DND-41 (cell line): ENCODE measurements around the gene CTBP2.

Source experiments
- ATAC-seq: fragments of 200-7000 bp; cut with Tn5 transposase; 3 replicates; pipeline ENCODE4 v1.9.1; 2021; ENCODE audit warnings: low read depth; ENCODE audit not compliant: insufficient read depth
- DNase-seq: peaks from one replicate; pipeline ENCODE4 v3.0.0-alpha.2; 2020
- H2AFZ ChIP-seq: 2 replicates; pipeline ENCODE4 v1.6.0; 2012; ENCODE audit warnings: low read depth, low read length
- H3K27ac ChIP-seq: 2 replicates; pipeline ENCODE4 v1.5.1; 2012; ENCODE audit warnings: low read length, inconsistent platforms
- H3K27me3 ChIP-seq: fragments of 200-600 bp; sonication (generic); 2 replicates; pipeline ENCODE4 v1.6.0; 2012; ENCODE audit warnings: low read length, mild to moderate bottlenecking, inconsistent platforms; ENCODE audit not compliant: insufficient read depth, poor library complexity
- H3K36me3 ChIP-seq: 2 replicates; pipeline ENCODE4 v1.5.1; 2012; ENCODE audit warnings: low read length, inconsistent platforms; ENCODE audit not compliant: insufficient read depth
- H3K4me1 ChIP-seq: 2 replicates; pipeline ENCODE4 v1.5.1; 2012; ENCODE audit warnings: mild to moderate bottlenecking, low read length; ENCODE audit not compliant: insufficient read depth
- H3K4me2 ChIP-seq: 2 replicates; pipeline ENCODE4 v1.6.0; 2012; ENCODE audit warnings: mild to moderate bottlenecking, moderate library complexity, low read length, inconsistent platforms; ENCODE audit not compliant: insufficient read depth
- H3K4me3 ChIP-seq, 2 experiments: fragments of 200-600 bp in 1 of 2; shearing (Covaris generic) in 1 of 2; 2 replicates each; pipeline ENCODE4 v1.5.1; 2012 to 2016; ENCODE audit warnings: inconsistent platforms in 2 of 2, low read length in 2 of 2, mild to moderate bottlenecking in 2 of 2, low read depth in 1 of 2, moderate library complexity in 1 of 2
- H3K79me2 ChIP-seq: 2 replicates; pipeline ENCODE4 v1.6.0; 2012; ENCODE audit warnings: low read length, inconsistent platforms; ENCODE audit not compliant: insufficient read depth
- H3K9ac ChIP-seq: 2 replicates; pipeline ENCODE4 v1.6.0; 2012; ENCODE audit warnings: low read depth, mild to moderate bottlenecking, inconsistent platforms, low read length, moderate library complexity
- H3K9me3 ChIP-seq: 2 replicates; pipeline ENCODE4 v1.5.1; 2012; ENCODE audit warnings: low read length, moderate library complexity, mild to moderate bottlenecking, inconsistent platforms; ENCODE audit not compliant: insufficient read depth, severe bottlenecking
- H4K20me1 ChIP-seq: 2 replicates; pipeline ENCODE4 v1.6.0; 2012; ENCODE audit warnings: low read length; ENCODE audit not compliant: insufficient read depth
- CTCF ChIP-seq: IDR thresholded peaks from 2 replicates; pipeline ENCODE4 v1.5.1; 2012; ENCODE audit warnings: borderline replicate concordance, low read length, moderate library complexity, mild to moderate bottlenecking; ENCODE audit not compliant: poor library complexity, severe bottlenecking; ENCODE audit errors: extremely low read depth
- EZH2 ChIP-seq: IDR thresholded peaks from 3 replicates; pipeline ENCODE4 v1.6.1; 2012; ENCODE audit warnings: borderline replicate concordance, low read depth, mild to moderate bottlenecking, moderate library complexity, low read length, inconsistent platforms; ENCODE audit not compliant: severe bottlenecking

Gene CTBP2

GRCh38 chr10:125071008-125071407 is 89.4 kb downstream of the CTBP2 start:
- ATAC-seq (no peak), DNase-seq (no peak)
- H3K79me2 ChIP-seq = peaks cover 59% of the 10 kb centered on the region
- H3K4me2 ChIP-seq = no peak overlapping the region
- H3K9me3 ChIP-seq = no peaks in the 10 kb centered on the region
- H3K9ac ChIP-seq = no peak overlapping the region
- H3K27ac ChIP-seq = no peak overlapping the region
- TF ChIP-seq EZH2 = no peak
- no peak for TF ChIP-seq CTCF
- H3K4me3 ChIP-seq = no peak overlapping the region
- 0 out of 2 replicates have a peak, but pooled peaks cover 4% of the 10 kb centered on the region for H3K36me3 ChIP-seq
- no peaks in the 10 kb centered on the region for H3K27me3 ChIP-seq
- H3K4me1 ChIP-seq = 0 out of 2 replicates have a peak, but pooled peaks cover 3% of the 10 kb centered on the region
- H2AFZ ChIP-seq = no peak overlapping the region
- H4K20me1 ChIP-seq = peaks cover 40% of the 10 kb centered on the region

- ATAC-seq (no peak), DNase-seq (no peak)
- Histone ChIP-seq H3K4me1 (peaks cover 18% of the 10 kb centered on the region), H3K9ac (no peak overlapping the region), H3K79me2 (peaks cover 55% of the 10 kb centered on the region), H3K4me3 (no peak overlapping the region), H3K9me3 (no peaks in the 10 kb centered on the region), H3K27ac (no peak overlapping the region), H3K4me2 (no peak overlapping the region), H3K27me3 (no peaks in the 10 kb centered on the region), H3K36me3 (peaks cover under 1% of the 10 kb centered on the region; the same call in 1 of the 2 replicates), H4K20me1 (peaks cover 52% of the 10 kb centered on the region), H2AFZ (no peak overlapping the region)
- TF ChIP-seq CTCF = no peak
- no peak for TF ChIP-seq EZH2
Observed at GRCh38 chr10:125068406-125068805, 92.0 kb downstream of the CTBP2 start.

- DNase-seq (no peak), ATAC-seq (no peak)
- Histone ChIP-seq H3K4me1 (peaks cover 18% of the 10 kb centered on the region), H3K9ac (no peak overlapping the region), H3K27me3 (no peaks in the 10 kb centered on the region), H2AFZ (no peak overlapping the region), H3K4me2 (no peak overlapping the region), H3K4me3 (no peak overlapping the region), H3K36me3 (peaks cover 5% of the 10 kb centered on the region; the same call in 1 of the 2 replicates), H3K79me2 (peaks cover 61% of the 10 kb centered on the region), H4K20me1 (peaks cover 58% of the 10 kb centered on the region), H3K9me3 (no peaks in the 10 kb centered on the region), H3K27ac (no peak overlapping the region)
- no peak for TF ChIP-seq CTCF
- no peak for TF ChIP-seq EZH2
Observed at GRCh38 chr10:125067764-125068163, 92.6 kb downstream of the CTBP2 start.
